Subcutaneous abdominal adipose tissue (tissue), 5 donors: Measurements from ENCODE around the gene FADS6.

Experiments
- H3K27ac ChIP-seq: one replicate; pipeline ENCODE4 v1.7.0; 2013; ENCODE audit warnings: low read depth, mild to moderate bottlenecking, inconsistent platforms, low read length, moderate library complexity
- H3K27me3 ChIP-seq, 5 donors: one replicate each; pipeline ENCODE4 v1.7.0; 2013; ENCODE audit warnings: low read length in 5 of 5, inconsistent platforms in 1 of 5; ENCODE audit not compliant: control insufficient read depth in 5 of 5, insufficient read depth in 4 of 5
- H3K36me3 ChIP-seq, 5 donors: one replicate each; pipeline ENCODE4 v1.7.0; 2013; ENCODE audit warnings: low read length in 5 of 5; ENCODE audit not compliant: control insufficient read depth in 5 of 5, insufficient read depth in 5 of 5
- H3K4me1 ChIP-seq, 5 donors: one replicate each; pipeline ENCODE4 v1.7.0; 2013; ENCODE audit warnings: low read length in 5 of 5, mild to moderate bottlenecking in 3 of 5, moderate library complexity in 1 of 5; ENCODE audit not compliant: control insufficient read depth in 5 of 5, insufficient read depth in 5 of 5
- H3K4me3 ChIP-seq, 5 donors: one replicate each; pipeline ENCODE4 v1.7.0; 2013; ENCODE audit warnings: low read length in 5 of 5, low read depth in 1 of 5
- H3K9ac ChIP-seq, 5 donors: one replicate each; pipeline ENCODE4 v1.7.0; 2013; ENCODE audit warnings: low read length in 5 of 5, mild to moderate bottlenecking in 4 of 5, moderate library complexity in 3 of 5
- H3K9me3 ChIP-seq, 5 donors: one replicate each; pipeline ENCODE4 v1.7.0; 2013; ENCODE audit warnings: low read length in 5 of 5; ENCODE audit not compliant: control insufficient read depth in 5 of 5
- donor health status: healthy.
- donor health status: healthy.
- donor health status: healthy.
- donor health status: healthy.
- donor health status: healthy.

Gene FADS6

DNA sequence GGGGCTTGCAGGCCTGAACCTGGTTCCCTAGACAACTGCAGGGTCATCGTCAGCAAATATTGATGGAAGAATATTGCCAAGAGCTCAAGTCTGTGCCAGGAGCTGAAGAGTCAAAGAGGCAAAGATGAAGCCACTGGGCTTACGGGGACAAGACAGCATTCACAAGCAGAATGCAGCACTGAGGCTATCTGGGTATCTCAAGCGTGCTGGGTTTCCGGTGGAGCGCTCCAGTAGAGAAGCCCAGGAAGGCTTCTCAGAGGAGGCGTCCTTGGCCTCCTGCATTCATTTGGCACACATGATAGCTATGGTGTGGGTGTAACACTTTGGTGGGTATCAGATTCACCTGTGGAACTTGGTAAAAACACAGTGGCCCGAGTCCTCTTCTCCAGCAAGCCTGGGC, 2.9 kb downstream of the FADS6 start:
- H3K27me3 ChIP-seq = peaks cover 37 to 59% (median 41%) of the 10 kb centered on the region in 5 donors
- H3K9ac ChIP-seq = no peak overlapping the region
- no peaks in the 10 kb centered on the region for H3K36me3 ChIP-seq
- peaks cover 0 to 13% (median 11%) of the 10 kb centered on the region in 5 donors for H3K4me1 ChIP-seq
- H3K9me3 ChIP-seq = no peaks in the 10 kb centered on the region
- H3K4me3 ChIP-seq = no peak overlapping the region
- no peak overlapping the region for H3K27ac ChIP-seq

DNA sequence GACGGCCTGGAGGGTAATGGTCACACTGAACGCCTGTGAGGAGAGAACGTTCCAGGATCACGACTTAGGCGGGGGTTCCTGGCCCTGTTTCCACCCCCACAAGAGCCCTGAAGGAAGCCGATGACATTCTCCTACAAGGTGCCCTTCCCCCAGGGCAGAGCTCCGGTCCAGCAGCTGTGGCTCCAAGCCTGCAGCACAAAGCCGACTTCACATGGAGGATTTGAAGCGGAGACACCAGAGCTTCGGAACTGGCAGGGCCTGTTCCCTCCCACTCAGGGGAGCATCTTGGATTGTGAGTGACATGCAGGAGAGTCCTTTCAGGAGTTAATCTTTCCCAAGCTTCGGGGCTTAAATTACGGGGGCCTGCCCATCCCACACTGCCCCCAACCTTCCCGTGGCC, 5.0 kb downstream of the FADS6 start:
- no peak overlapping the region for H3K9ac ChIP-seq
- H3K27me3 ChIP-seq = peaks cover 27 to 46% (median 36%) of the 10 kb centered on the region in 5 donors
- no peak overlapping the region for H3K27ac ChIP-seq
- peaks cover 0 to 7% (median 6%) of the 10 kb centered on the region in 5 donors for H3K4me1 ChIP-seq
- H3K4me3 ChIP-seq = no peak overlapping the region
- no peaks in the 10 kb centered on the region for H3K36me3 ChIP-seq
- no peaks in the 10 kb centered on the region for H3K9me3 ChIP-seq

DNA sequence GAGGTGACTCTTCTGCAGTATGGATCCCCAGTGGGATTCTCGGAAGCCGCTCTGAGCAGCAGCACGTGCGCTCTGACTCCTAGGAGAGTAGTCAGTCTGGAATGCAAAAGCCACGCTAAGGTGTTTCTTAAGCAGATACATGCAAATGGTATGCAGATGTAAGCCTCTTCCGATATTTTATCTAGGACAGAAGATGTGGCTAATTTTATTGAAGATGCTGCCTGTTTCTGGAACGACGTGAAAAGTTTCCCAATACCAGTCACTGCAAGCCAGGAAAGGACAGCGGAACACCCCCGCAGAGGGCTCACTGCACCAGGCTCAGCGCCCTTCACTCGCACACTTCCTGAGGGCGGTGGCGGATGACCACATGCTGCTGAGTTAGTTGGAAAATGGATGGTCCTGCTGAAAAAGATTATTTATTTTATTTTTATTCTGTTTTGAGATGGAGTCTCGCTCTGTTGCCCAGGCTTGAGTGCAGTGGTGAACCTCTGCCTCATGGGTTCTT, 10.1 kb downstream of the FADS6 start:
- no peak overlapping the region for H3K27ac ChIP-seq
- H3K9ac ChIP-seq = no peak overlapping the region
- H3K4me3 ChIP-seq = no peak overlapping the region
- no peaks in the 10 kb centered on the region for H3K9me3 ChIP-seq
- H3K36me3 ChIP-seq = no peaks in the 10 kb centered on the region
- H3K27me3 ChIP-seq = peaks cover 6 to 19% (median 18%) of the 10 kb centered on the region in 5 donors
- peaks cover 0 to 9% (median 4%) of the 10 kb centered on the region in 5 donors for H3K4me1 ChIP-seq

DNA sequence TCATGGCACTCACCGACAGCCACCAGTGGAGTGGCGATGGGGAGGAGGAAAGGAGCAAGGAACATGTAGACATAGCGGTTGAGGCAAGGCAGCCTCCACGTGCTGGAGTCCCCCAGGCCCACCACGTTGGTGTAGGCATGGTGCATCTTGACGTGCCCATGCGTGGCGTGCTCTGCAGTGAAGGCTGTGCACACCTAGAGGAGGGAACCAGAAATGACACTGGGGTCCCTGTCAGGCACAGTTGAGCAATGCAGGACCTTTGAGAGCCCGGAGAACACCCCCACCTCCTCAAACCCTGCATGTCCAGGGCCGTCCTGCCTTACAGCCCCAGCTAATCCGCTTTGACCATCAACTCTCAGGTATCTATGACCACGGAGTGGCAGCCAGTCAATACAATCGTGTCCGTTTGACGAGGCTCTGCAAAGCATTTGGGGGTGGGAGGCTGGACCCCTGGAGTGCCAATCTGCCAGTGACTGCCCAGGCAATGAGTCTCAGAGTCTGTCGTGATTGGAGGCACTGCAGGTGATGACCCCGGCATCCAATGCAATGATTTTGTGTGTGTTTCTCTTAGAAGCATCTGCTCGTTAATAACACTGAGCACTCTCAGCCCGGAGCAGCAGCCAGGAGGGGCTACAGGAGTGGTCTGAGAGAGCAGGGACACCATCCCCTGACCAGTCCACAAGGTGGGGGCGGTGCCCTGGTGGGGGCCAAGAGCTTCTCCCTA, 10.8 kb downstream of the FADS6 start:
- Histone ChIP-seq H3K9me3 (no peaks in the 10 kb centered on the region), H3K27me3 (peaks cover 9 to 24% (median 20%) of the 10 kb centered on the region in 5 donors), H3K4me3 (no peak overlapping the region), H3K36me3 (no peaks in the 10 kb centered on the region), H3K27ac (no peak overlapping the region), H3K4me1 (peaks cover 0 to 11% (median 4%) of the 10 kb centered on the region in 5 donors), H3K9ac (no peak overlapping the region)

DNA sequence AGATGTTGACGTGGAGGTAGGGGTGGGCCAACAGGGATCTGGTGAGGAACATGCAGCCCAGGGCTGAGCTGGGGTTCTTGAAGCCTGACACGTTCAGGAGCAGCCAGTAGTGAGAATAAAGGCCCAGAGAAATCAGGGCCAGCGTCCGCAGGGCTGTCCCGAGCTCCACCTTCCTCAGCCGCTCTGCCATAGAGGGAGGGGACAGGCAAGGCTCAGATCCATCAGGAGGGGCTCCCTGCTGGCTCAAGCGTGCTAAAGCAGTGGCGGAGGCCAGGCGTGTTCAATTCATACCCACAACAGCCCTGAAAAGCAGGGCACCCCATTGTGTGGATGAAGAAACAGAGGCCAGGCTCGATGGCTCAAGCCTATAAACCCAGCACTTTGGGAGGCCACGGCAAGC, 12.4 kb downstream of the FADS6 start:
- no peak overlapping the region for H3K27ac ChIP-seq
- peaks cover 0 to 12% (median 4%) of the 10 kb centered on the region in 5 donors for H3K4me1 ChIP-seq
- peaks cover 8 to 25% (median 19%) of the 10 kb centered on the region in 5 donors for H3K27me3 ChIP-seq

DNA sequence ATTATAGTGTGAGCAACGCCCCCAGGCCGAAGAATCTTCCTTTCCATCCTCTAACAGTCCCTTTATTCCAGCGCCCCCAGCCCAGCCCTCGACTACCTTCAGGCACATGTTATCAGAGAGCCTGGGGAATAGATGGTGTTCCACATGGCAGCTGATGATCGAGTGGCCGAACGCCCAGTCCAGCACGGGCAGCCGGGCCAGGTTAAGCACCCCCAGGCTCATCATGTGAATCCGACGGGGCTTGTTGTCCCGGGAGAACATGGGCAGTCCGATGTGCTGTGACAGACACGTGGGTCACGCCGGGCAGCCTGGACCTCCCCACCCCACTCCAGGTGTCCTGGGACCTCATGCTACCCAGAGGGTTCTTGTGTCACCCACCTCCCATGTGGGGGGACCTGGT, 14.1 kb downstream of the FADS6 start:
- H3K27ac ChIP-seq = no peak overlapping the region

More for the DNA sequence above, 12.4 kb downstream of the FADS6 start:
- no peaks in the 10 kb centered on the region for H3K9me3 ChIP-seq
- no peaks in the 10 kb centered on the region for H3K36me3 ChIP-seq
- H3K4me3 ChIP-seq = no peak overlapping the region
- no peak overlapping the region for H3K9ac ChIP-seq

DNA sequence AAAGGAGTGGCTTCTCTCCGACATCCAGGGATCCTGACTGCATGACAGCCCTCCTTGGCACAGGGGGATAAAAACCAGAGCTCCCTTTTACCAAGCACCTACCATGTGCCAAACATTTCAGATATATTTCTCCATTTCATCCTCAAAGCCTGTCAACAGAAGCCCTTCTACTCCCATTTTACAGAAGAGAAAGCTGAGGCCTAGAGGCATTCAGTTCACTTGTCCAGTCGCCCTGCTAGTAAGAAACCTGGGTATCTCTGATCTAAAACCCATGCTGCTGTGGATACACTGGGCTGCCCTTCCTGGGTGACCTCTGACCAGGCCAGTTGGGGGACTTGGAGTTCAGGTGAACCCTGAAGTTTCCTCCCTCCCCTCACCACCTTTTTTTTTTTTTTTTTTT, 14.8 kb downstream of the FADS6 start:
- Histone ChIP-seq H3K9ac (no peak overlapping the region), H3K27ac (no peak overlapping the region), H3K4me3 (no peak overlapping the region), H3K36me3 (no peaks in the 10 kb centered on the region), H3K27me3 (peaks cover 8 to 22% (median 16%) of the 10 kb centered on the region in 5 donors), H3K4me1 (peaks cover 2 to 18% (median 10%) of the 10 kb centered on the region in 5 donors), H3K9me3 (no peaks in the 10 kb centered on the region)

More for the DNA sequence above, 14.1 kb downstream of the FADS6 start:
- Histone ChIP-seq H3K9ac (no peak overlapping the region), H3K36me3 (no peaks in the 10 kb centered on the region), H3K27me3 (peaks cover 8 to 22% (median 16%) of the 10 kb centered on the region in 5 donors), H3K9me3 (no peaks in the 10 kb centered on the region), H3K4me1 (peaks cover 0 to 12% (median 4%) of the 10 kb centered on the region in 5 donors), H3K4me3 (no peak overlapping the region)

DNA sequence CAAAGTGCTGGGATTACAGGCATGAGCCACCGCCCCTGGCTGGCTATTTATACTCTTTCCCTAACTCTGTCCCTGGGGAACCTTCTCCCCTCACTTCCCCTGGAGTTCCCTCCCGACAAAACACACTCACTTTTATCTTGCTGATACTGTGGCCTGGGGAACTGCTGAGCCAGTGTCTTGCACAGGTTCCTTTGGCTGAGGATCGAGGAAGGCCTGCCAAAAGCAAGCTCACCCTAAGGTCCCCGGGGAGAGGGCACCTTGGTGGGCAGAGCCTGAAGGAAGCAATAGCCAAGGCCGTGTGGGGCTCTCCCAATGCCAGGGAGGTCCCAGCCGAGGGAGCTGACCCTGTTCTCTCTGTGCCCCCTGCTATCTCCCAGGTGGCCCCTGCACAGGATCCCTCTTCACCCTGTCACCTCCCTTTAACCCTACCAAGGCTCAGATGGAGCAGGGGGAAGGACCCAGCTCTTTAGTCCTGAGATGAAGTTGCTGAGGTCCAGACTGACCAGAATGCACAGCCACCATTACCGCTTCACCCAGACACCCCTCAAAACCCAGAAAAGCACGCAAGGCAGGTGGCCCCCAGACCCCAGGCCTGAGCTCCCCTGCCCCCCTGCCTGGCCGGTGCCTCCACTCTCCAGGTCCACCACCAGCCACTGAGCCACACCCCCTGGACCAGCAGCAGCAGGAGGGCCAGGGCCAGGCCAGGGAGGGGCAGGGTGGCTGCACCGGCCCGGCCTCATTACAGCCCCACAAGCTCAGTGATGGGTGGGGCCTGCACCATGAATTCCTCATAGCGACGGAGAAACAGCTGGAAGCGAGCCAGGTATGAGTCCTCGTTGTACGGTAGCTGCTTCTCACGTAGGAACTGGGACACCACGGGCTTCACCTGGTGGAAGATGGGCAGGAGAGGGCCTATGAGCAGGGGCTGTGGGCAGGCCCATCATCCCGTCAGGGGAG, 15.6 kb downstream of the FADS6 start:
- Histone ChIP-seq H3K4me3 (no peak overlapping the region), H3K36me3 (no peaks in the 10 kb centered on the region), H3K4me1 (peaks cover 5 to 15% (median 9%) of the 10 kb centered on the region in 5 donors), H3K9me3 (no peaks in the 10 kb centered on the region), H3K27me3 (peaks cover 7 to 18% (median 12%) of the 10 kb centered on the region in 5 donors), H3K9ac (no peak overlapping the region), H3K27ac (no peak overlapping the region)

DNA sequence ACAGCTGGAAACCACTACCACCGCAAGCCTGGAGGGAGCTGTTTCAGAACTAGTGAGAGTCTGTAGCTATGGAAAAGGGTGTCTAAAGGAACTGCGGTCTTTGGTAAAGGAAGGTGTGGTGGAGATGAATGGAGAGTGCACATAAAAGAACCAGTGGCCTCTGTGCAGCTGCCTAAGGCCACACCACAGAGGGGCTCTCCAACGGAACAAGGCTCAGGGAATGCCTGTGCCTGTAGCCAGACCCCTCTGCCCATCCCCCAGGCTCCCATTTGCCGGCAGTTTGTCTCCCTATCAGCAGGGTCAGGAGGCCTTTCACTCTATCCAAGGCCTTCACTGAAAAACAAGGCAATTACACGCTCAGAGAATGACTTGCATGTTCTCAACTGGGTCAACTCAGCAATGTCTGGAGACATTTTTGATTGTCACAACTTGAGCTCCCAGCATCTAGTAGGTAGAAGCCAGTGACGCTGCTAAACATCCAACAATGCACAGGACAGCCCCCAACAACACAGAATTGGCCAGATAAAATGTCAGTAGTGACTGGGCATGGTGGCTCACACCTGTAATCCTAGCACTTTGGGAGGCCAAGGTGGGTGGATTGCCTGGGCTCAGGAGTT, 17.3 kb downstream of the FADS6 start:
- Histone ChIP-seq H3K9ac (no peak overlapping the region), H3K4me3 (no peak overlapping the region), H3K27me3 (peaks cover 5 to 12% (median 10%) of the 10 kb centered on the region in 5 donors), H3K27ac (no peak overlapping the region), H3K4me1 (peaks cover 5 to 24% (median 19%) of the 10 kb centered on the region in 5 donors), H3K36me3 (no peaks in the 10 kb centered on the region), H3K9me3 (no peaks in the 10 kb centered on the region)
